Karpas-422 (cell line): ENCODE measurements around the gene TTLL12. TPM values are rescaled to one million over a fixed set of nuclear protein-coding genes. Genes with fewer than 3 reads are reported as not detected.

ENCODE experiments used
- DNase-seq: peaks from one replicate; pipeline ENCODE4 v3.0.0-alpha.2; 2015
- H2AFZ ChIP-seq: fragments of 200-600 bp; sonication (generic); 2 replicates; pipeline ENCODE4 v1.6.1; 2014; ENCODE audit warnings: antibody characterized with exemption, low read length, mixed read lengths
- H3K27ac ChIP-seq: fragments of 200-600 bp; sonication (generic); 2 replicates; pipeline ENCODE4 v1.5.1; 2014; ENCODE audit warnings: mild to moderate bottlenecking, low read length, moderate library complexity
- H3K27me3 ChIP-seq: fragments of 200-600 bp; sonication (generic); 2 replicates; pipeline ENCODE4 v1.6.1; 2014; ENCODE audit warnings: low read length, mixed read lengths
- H3K36me3 ChIP-seq: fragments of 200-600 bp; sonication (generic); 2 replicates; pipeline ENCODE4 v1.6.1; 2014; ENCODE audit warnings: low read length, mixed read lengths; ENCODE audit not compliant: insufficient read depth
- H3K4me1 ChIP-seq: fragments of 200-600 bp; sonication (generic); 2 replicates; pipeline ENCODE4 v1.6.1; 2014; ENCODE audit warnings: mild to moderate bottlenecking, low read length, mixed read lengths
- H3K4me2 ChIP-seq: fragments of 200-600 bp; sonication (generic); 2 replicates; pipeline ENCODE4 v1.6.1; 2014; ENCODE audit warnings: low read length, low read depth, mild to moderate bottlenecking; ENCODE audit not compliant: poor library complexity, severe bottlenecking
- H3K4me3 ChIP-seq: fragments of 200-600 bp; sonication (generic); 2 replicates; pipeline ENCODE4 v1.5.1; 2014; ENCODE audit warnings: mild to moderate bottlenecking, antibody characterized with exemption, low read length, mixed read lengths
- H3K79me2 ChIP-seq: fragments of 200-600 bp; sonication (generic); 2 replicates; pipeline ENCODE4 v1.6.1; 2014; ENCODE audit warnings: mild to moderate bottlenecking, low read length, mixed read lengths
- H3K9ac ChIP-seq: fragments of 200-600 bp; sonication (generic); 2 replicates; pipeline ENCODE4 v1.6.0; 2014; ENCODE audit warnings: low read length
- H3K9me2 ChIP-seq: fragments of 200-600 bp; sonication (generic), shearing (Covaris generic); replicated peaks from 2 replicates; pipeline ENCODE4 v1.6.0; 2014; ENCODE audit warnings: mild to moderate bottlenecking, low read length, moderate library complexity; ENCODE audit not compliant: insufficient read depth
- H3K9me3 ChIP-seq: fragments of 300-700, 200-600 bp; sonication (generic); 2 replicates; pipeline ENCODE4 v1.6.1; 2014; ENCODE audit warnings: low read length, mixed read lengths
- H4K20me1 ChIP-seq: fragments of 200-600 bp; sonication (generic); 2 replicates; pipeline ENCODE4 v1.6.1; 2014; ENCODE audit warnings: mild to moderate bottlenecking, antibody characterized with exemption, low read length, low read depth; ENCODE audit not compliant: insufficient read depth
- total RNA-seq: library from RNA; depleted of rRNA; stranded (reverse); fragments of >200 nt; shearing (Covaris generic); gene quantifications from 2 replicates; pipeline ENCODE4 v1.2.3, GENCODE V29; 2014; ENCODE audit warnings: low replicate concordance

The TTLL12 gene
- total RNA-seq, 1 experiment from 2014 or later: 31.2 TPM

DNA sequence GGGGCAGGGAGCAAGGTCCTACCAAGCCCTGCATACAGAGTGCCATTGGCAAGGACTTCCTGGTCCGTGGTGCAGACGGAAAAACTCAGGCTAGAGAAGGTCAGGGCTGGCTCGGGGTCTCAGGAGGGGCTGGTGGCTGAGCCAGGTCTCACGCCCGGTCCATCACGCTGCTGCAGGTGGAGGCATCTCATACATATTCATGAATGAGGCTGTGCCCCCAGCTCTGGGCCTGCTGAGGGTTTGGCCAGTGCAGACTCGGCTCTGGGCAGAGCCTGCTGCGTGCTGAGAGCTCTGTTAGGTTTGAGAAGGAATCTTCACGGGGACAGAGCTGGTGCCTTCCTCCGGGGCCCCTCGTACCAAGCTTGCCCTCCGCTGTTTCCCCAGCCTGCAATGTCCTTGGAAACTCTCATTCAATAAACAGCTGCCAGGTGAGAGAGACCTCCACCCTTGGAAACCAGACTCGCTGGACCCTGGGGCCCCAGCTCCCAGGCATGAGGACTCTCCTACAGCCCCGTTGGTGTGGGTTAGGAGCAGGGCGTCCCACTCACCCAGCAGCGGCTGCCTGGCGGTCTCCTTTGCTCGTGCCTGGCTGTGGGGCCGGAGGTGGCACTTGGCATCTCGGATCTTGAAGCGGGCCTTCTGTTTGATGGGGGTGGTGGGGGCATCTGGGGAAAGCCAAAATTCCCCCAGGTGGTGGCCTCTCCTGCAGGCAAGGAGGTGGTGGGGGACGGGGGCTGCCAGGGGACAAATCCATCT is 33.9 kb upstream of the TTLL12 start:
- H3K36me3 ChIP-seq: no peaks in the 10 kb centered on the region
- H3K9me3 ChIP-seq: no peaks in the 10 kb centered on the region
- no peak overlapping the region for H3K4me3 ChIP-seq
- H4K20me1 ChIP-seq: no peaks in the 10 kb centered on the region
- no peaks in the 10 kb centered on the region for H3K27me3 ChIP-seq
- no peak overlapping the region for H3K9ac ChIP-seq
- no peak overlapping the region for H3K4me2 ChIP-seq
- DNase-seq: no peak
- no peak overlapping the region for H3K27ac ChIP-seq
- no peaks in the 10 kb centered on the region for H3K79me2 ChIP-seq
- no peak overlapping the region for H2AFZ ChIP-seq
- no peaks in the 10 kb centered on the region for H3K9me2 ChIP-seq
- H3K4me1 ChIP-seq: no peaks in the 10 kb centered on the region

- H3K9me3 ChIP-seq: no peaks in the 10 kb centered on the region
- no peak overlapping the region for H3K4me2 ChIP-seq
These were observed 31.9 kb upstream of the TTLL12 start for GRCh38 chr22:43218786-43219185.

GRCh38 chr22:43217285-43218030 is 30.5 kb upstream of the TTLL12 start:
- H3K27ac ChIP-seq: no peak overlapping the region
- H3K4me1 ChIP-seq: no peaks in the 10 kb centered on the region
- no peak overlapping the region for H3K4me3 ChIP-seq
- no peak overlapping the region for H3K4me2 ChIP-seq
- H3K9ac ChIP-seq: no peak overlapping the region
- no peaks in the 10 kb centered on the region for H3K36me3 ChIP-seq
- H4K20me1 ChIP-seq: no peaks in the 10 kb centered on the region
- H3K27me3 ChIP-seq: no peaks in the 10 kb centered on the region
- DNase-seq: no peak
- no peaks in the 10 kb centered on the region for H3K9me3 ChIP-seq
- no peaks in the 10 kb centered on the region for H3K79me2 ChIP-seq
- no peaks in the 10 kb centered on the region for H3K9me2 ChIP-seq
- no peak overlapping the region for H2AFZ ChIP-seq

More at GRCh38 chr22:43218786-43219185, 31.9 kb upstream of the TTLL12 start:
- Histone ChIP-seq H2AFZ (no peak overlapping the region), H3K36me3 (no peaks in the 10 kb centered on the region), H3K27me3 (no peaks in the 10 kb centered on the region), H3K9ac (no peak overlapping the region), H3K27ac (no peak overlapping the region), H4K20me1 (no peaks in the 10 kb centered on the region), H3K79me2 (no peaks in the 10 kb centered on the region), H3K4me3 (no peak overlapping the region), H3K9me2 (no peaks in the 10 kb centered on the region), H3K4me1 (no peaks in the 10 kb centered on the region)
- DNase-seq: no peak

GRCh38 chr22:43216738-43217137 is 29.8 kb upstream of the TTLL12 start:
- Histone ChIP-seq H4K20me1 (no peaks in the 10 kb centered on the region), H3K27ac (no peak overlapping the region), H3K9ac (no peak overlapping the region), H3K9me2 (no peaks in the 10 kb centered on the region), H3K4me2 (no peak overlapping the region), H3K4me1 (no peaks in the 10 kb centered on the region), H3K4me3 (no peak overlapping the region), H3K79me2 (no peaks in the 10 kb centered on the region), H3K9me3 (no peaks in the 10 kb centered on the region), H2AFZ (no peak overlapping the region), H3K27me3 (no peaks in the 10 kb centered on the region), H3K36me3 (no peaks in the 10 kb centered on the region)
- DNase-seq: no peak

- H3K36me3 ChIP-seq: no peaks in the 10 kb centered on the region
- H3K27ac ChIP-seq: no peak overlapping the region
- no peaks in the 10 kb centered on the region for H3K9me3 ChIP-seq
- no peak overlapping the region for H3K4me3 ChIP-seq
- H2AFZ ChIP-seq: no peak overlapping the region
- H3K79me2 ChIP-seq: no peaks in the 10 kb centered on the region
- no peak for DNase-seq
- no peaks in the 10 kb centered on the region for H3K9me2 ChIP-seq
- no peaks in the 10 kb centered on the region for H3K4me1 ChIP-seq
- H3K27me3 ChIP-seq: no peaks in the 10 kb centered on the region
- H3K4me2 ChIP-seq: no peak overlapping the region
- no peaks in the 10 kb centered on the region for H4K20me1 ChIP-seq
- H3K9ac ChIP-seq: no peak overlapping the region
These were observed 27.0 kb upstream of the TTLL12 start for GRCh38 chr22:43213962-43214361.

DNA sequence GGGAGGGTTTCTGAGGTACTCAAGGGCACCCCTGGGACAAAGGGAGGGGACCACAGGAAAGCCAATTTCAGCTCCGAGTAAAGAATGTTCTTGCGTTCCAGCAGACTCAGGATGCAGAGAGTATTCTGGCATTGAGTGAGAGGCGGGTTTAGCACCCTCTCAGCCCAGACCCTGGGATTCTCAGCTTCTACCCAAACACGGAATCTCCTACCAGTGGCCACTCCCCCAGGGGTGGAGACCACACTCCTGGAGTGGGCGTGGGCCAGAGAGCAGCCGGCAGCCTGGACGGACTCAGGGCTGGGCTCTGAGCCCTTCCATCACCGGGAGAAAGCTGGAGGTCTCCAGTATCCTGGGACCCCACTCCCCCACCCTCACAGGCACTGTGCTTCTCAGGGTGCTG is 26.1 kb upstream of the TTLL12 start:
- Histone ChIP-seq H3K27me3 (no peaks in the 10 kb centered on the region), H3K4me2 (no peak overlapping the region), H3K79me2 (no peaks in the 10 kb centered on the region)

GRCh38 chr22:43212434-43212952 is 25.6 kb upstream of the TTLL12 start:
- no peak overlapping the region for H3K9ac ChIP-seq
- H3K9me3 ChIP-seq: no peaks in the 10 kb centered on the region

More for the DNA sequence above, 26.1 kb upstream of the TTLL12 start:
- Histone ChIP-seq H4K20me1 (no peaks in the 10 kb centered on the region), H3K9ac (no peak overlapping the region), H3K36me3 (no peaks in the 10 kb centered on the region), H2AFZ (no peak overlapping the region), H3K9me2 (no peaks in the 10 kb centered on the region), H3K27ac (no peak overlapping the region), H3K4me3 (no peak overlapping the region), H3K9me3 (no peaks in the 10 kb centered on the region), H3K4me1 (no peaks in the 10 kb centered on the region)
- DNase-seq: no peak

DNA sequence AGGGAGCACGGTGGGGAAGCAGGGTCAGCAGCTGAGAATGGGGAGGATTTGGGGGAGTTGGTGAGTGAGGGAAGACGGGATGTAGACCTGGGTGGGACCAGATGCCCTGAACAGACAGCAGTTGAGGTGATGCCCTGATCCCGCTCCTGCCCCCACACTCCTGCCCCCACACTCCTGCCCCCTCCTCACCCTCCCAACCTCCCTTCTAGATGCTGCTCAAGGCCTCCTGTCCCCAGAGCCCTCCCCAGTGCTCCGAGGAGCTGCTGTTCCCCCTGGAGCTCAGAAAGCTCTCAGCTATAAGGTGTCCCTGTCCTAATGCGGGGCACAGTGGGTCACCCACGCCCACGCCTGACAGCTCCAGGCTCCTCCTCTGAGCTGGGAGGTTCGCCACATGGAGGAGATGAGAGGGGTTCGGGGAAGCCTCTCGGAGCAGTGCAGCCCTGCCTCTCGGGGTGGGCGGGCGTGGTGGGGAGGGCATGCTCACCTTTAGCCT is 25.1 kb upstream of the TTLL12 start:
- H3K4me1 ChIP-seq: no peaks in the 10 kb centered on the region
- no peak overlapping the region for H3K9ac ChIP-seq
- H3K27ac ChIP-seq: no peak overlapping the region
- no peaks in the 10 kb centered on the region for H3K79me2 ChIP-seq
- H4K20me1 ChIP-seq: no peaks in the 10 kb centered on the region
- H3K4me2 ChIP-seq: no peak overlapping the region
- H3K27me3 ChIP-seq: no peaks in the 10 kb centered on the region
- no peaks in the 10 kb centered on the region for H3K36me3 ChIP-seq
- no peak for DNase-seq
- H3K9me3 ChIP-seq: no peaks in the 10 kb centered on the region
- H2AFZ ChIP-seq: no peak overlapping the region
- H3K4me3 ChIP-seq: no peak overlapping the region
- no peaks in the 10 kb centered on the region for H3K9me2 ChIP-seq

More at GRCh38 chr22:43212434-43212952, 25.6 kb upstream of the TTLL12 start:
- Histone ChIP-seq H3K36me3 (no peaks in the 10 kb centered on the region), H3K79me2 (no peaks in the 10 kb centered on the region), H4K20me1 (no peaks in the 10 kb centered on the region), H3K4me3 (no peak overlapping the region), H3K27ac (no peak overlapping the region), H3K4me1 (no peaks in the 10 kb centered on the region), H3K9me2 (no peaks in the 10 kb centered on the region), H3K4me2 (no peak overlapping the region), H2AFZ (no peak overlapping the region), H3K27me3 (no peaks in the 10 kb centered on the region)
- no peak for DNase-seq
